ENCODE measurements around the gene SLC5A6. TPM values are rescaled to one million over a fixed set of nuclear protein-coding genes. Genes with fewer than 3 reads are reported as not detected.

SLC5A6 gene
- polyA plus RNA-seq (2013, experiment 1 of 2), result 29.5 TPM
- polyA plus RNA-seq (2013, experiment 2 of 2), result 28.8 TPM

DNA sequence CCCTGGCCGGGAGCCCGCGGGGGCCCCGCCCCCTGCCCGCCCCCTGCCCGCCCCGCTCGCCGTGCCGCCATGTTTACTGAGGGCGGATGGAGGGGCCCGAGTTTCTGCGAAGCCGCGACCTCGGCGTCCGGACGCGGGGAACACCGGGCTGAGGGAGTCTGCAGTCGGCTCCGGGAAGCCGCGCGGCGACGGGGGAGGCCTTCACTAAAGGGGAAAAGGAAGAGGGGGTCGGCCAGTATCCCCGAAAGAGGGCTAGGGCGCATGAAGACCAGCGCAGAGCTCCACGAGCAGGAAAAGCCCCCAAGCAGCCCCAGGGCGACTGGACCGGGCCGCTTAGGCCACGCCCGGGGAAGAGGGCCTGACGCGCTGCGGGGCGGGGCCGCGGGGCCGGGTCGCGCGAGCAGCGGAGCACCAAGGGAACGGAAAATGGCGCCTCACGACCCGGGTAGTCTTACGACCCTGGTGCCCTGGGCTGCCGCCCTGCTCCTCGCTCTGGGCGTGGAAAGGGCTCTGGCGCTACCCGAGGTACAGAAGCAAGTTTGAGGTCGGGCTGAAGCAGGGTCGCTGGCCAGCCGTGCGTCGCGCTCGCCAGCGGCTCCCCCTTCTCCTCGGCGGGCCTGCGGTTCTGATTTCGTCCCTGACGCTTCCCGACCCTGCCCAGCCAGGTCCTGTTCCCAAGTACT lies at the start of gene SLC5A6, which contains the start of gene ATRAID:
Gene SLC5A6 (minus strand): TSS at position 326 of the 683 bp plus-strand sequence. CDS start 4,618 bp downstream, outside the sequence.
Gene ATRAID (plus strand): TSS at position 99 of the 683 bp plus-strand sequence. CDS start 328 bp downstream, at position 427.
- H3K9me3 ChIP-seq (replicated peaks in 1 of 2; ENCODE audit: control insufficient read depth in 2 of 2, insufficient read depth in 1 of 2, low read depth in 1 of 2, low read length in 2 of 2), result no peaks in the 10 kb centered on the region
- peak within 1 kb of the TSS; percentile 84 for H3K4me2 ChIP-seq (ENCODE audit: insufficient read depth, low read length, poor library complexity, severe bottlenecking)
- peak within 1 kb of the TSS; percentile 96 for H3K18ac ChIP-seq (ENCODE audit: low read length)
- WGBS, 2 donors (ENCODE audit: extremely low coverage in 2 of 2, insufficient read length in 2 of 2, insufficient replicate concordance in 1 of 2), result no CpG with 5 or more reads among the region's 73 CpGs
- no peak within 1 kb of the TSS for H3K14ac ChIP-seq (ENCODE audit: low read length)
- H2BK5ac ChIP-seq (ENCODE audit: low read length), result peak within 1 kb of the TSS; percentile 84
- H2BK15ac ChIP-seq (ENCODE audit: low read length), result peak within 1 kb of the TSS; percentile 30
- peak within 1 kb of the TSS; percentile 95 to 97 for H3K4me3 ChIP-seq (ENCODE audit: low read length in 2 of 2)
- H3K79me1 ChIP-seq (ENCODE audit: low read depth, low read length), result peaks cover 5% of the 10 kb centered on the region
- H2BK12ac ChIP-seq (ENCODE audit: low read length), result no peak within 1 kb of the TSS
- peak within 1 kb of the TSS; percentile 70 for H4K8ac ChIP-seq (ENCODE audit: low read depth, low read length)
- H3K4me1 ChIP-seq (ENCODE audit: control insufficient read depth in 2 of 2, insufficient read depth in 1 of 2, low read depth in 1 of 2, low read length in 2 of 2), result peaks cover 4 to 8% of the 10 kb centered on the region in 2 donors
- peak within 1 kb of the TSS; percentile 53 for H2AK5ac ChIP-seq (ENCODE audit: low read depth, low read length)
- peak within 1 kb of the TSS; percentile 93 for H3K27ac ChIP-seq (replicated peaks; ENCODE audit: low read length)
- peak; percentile 85 for DNase-seq (ENCODE audit: low spot score)
- peak within 1 kb of the TSS; percentile 100 for H2AFZ ChIP-seq (ENCODE audit: low read length)
- no peak within 1 kb of the TSS for H3K4ac ChIP-seq (ENCODE audit: low read length)
- no peak within 1 kb of the TSS for H4K91ac ChIP-seq (ENCODE audit: low read depth, low read length, poor library complexity)
- peak within 1 kb of the TSS; percentile 99 for H3K9ac ChIP-seq (ENCODE audit: low read depth, low read length, poor library complexity)
- peak within 1 kb of the TSS; percentile 6 for H2BK120ac ChIP-seq (ENCODE audit: low read depth, low read length)
- H3K23ac ChIP-seq (ENCODE audit: low read depth, low read length, poor library complexity), result peak within 1 kb of the TSS; percentile 90
- H3K27me3 ChIP-seq (ENCODE audit: control insufficient read depth in 3 of 3, insufficient read depth in 3 of 3, low read depth in 1 of 3, low read length in 3 of 3), result no peaks in the 10 kb centered on the region
- H3K36me3 ChIP-seq (replicated peaks in 1 of 2; ENCODE audit: control insufficient read depth in 2 of 2, insufficient read depth in 2 of 2, low read length in 2 of 2), result peaks cover 14 to 69% of the 10 kb centered on the region in 2 donors

GRCh38 chr2:27261241-27261925 lies 49.3 kb upstream of the SLC5A6 start:
- no peaks in the 10 kb centered on the region for H3K36me3 ChIP-seq (replicated peaks in 1 of 2; ENCODE audit: control insufficient read depth in 2 of 2, insufficient read depth in 2 of 2, low read length in 2 of 2)
- no peak overlapping the region for H2BK5ac ChIP-seq (ENCODE audit: low read length)
- H2AFZ ChIP-seq (ENCODE audit: low read length), result peak overlapping the region; percentile 85
- peaks cover 0 to 2% of the 10 kb centered on the region in 2 donors for H3K9me3 ChIP-seq (replicated peaks in 1 of 2; ENCODE audit: control insufficient read depth in 2 of 2, insufficient read depth in 1 of 2, low read depth in 1 of 2, low read length in 2 of 2)
- no peak overlapping the region for H3K9ac ChIP-seq (ENCODE audit: low read depth, low read length, poor library complexity)
- H2BK120ac ChIP-seq (ENCODE audit: low read depth, low read length), result peak overlapping the region; percentile 43
- H3K4me1 ChIP-seq (ENCODE audit: control insufficient read depth in 2 of 2, insufficient read depth in 1 of 2, low read depth in 1 of 2, low read length in 2 of 2), result peaks cover 0 to 3% of the 10 kb centered on the region in 2 donors
- H3K18ac ChIP-seq (ENCODE audit: low read length), result peak overlapping the region; percentile 7
- H3K27me3 ChIP-seq (ENCODE audit: control insufficient read depth in 3 of 3, insufficient read depth in 3 of 3, low read depth in 1 of 3, low read length in 3 of 3), result peaks cover 38 to 98% (median 62%) of the 10 kb centered on the region in 3 experiments
- H3K27ac ChIP-seq (replicated peaks; ENCODE audit: low read length), result no peak overlapping the region
- H4K8ac ChIP-seq (ENCODE audit: low read depth, low read length), result no peak overlapping the region
- H3K4ac ChIP-seq (ENCODE audit: low read length), result no peak overlapping the region
- no peak overlapping the region for H3K14ac ChIP-seq (ENCODE audit: low read length)
- no peak overlapping the region for H4K91ac ChIP-seq (ENCODE audit: low read depth, low read length, poor library complexity)
- WGBS, 2 donors (ENCODE audit: extremely low coverage in 2 of 2, insufficient read length in 2 of 2, insufficient replicate concordance in 1 of 2), result no CpG with 5 or more reads among the region's 11 CpGs
- peak overlapping the region; percentile 13 for H2AK5ac ChIP-seq (ENCODE audit: low read depth, low read length)
- no peak overlapping the region for H3K4me3 ChIP-seq (ENCODE audit: low read length in 2 of 2)
- DNase-seq (ENCODE audit: low spot score), result no peak
- H3K23ac ChIP-seq (ENCODE audit: low read depth, low read length, poor library complexity), result peak overlapping the region; percentile 69
- peak overlapping the region; percentile 38 for H2BK15ac ChIP-seq (ENCODE audit: low read length)
- no peaks in the 10 kb centered on the region for H3K79me1 ChIP-seq (ENCODE audit: low read depth, low read length)
- H3K4me2 ChIP-seq (ENCODE audit: insufficient read depth, low read length, poor library complexity, severe bottlenecking), result no peak overlapping the region
- H2BK12ac ChIP-seq (ENCODE audit: low read length), result no peak overlapping the region

DNA sequence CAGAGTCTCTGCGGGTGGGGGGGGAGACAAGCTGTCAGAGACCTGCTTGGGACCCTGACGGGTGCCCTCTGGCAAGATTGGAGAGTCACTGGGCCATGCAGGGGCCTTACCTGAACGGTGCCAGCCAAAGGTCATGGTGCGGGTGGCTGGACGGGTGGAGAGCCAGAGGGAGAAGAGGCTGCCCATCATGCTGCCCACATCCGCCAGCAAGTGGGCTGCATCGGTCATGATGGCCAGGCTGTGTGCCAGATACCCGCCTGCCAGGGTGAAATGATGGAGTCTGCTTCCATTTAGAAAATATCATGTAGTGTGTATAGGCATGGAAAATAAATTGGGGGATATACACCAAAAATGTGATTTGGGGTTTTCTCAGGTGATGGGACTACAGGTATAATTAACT lies 46.0 kb upstream of the SLC5A6 start:
- H3K18ac ChIP-seq (ENCODE audit: low read length), result no peak overlapping the region
- no peak overlapping the region for H2AFZ ChIP-seq (ENCODE audit: low read length)
- peaks cover 2 to 4% of the 10 kb centered on the region in 2 donors for H3K4me1 ChIP-seq (ENCODE audit: control insufficient read depth in 2 of 2, insufficient read depth in 1 of 2, low read depth in 1 of 2, low read length in 2 of 2)
- H3K27ac ChIP-seq (replicated peaks; ENCODE audit: low read length), result no peak overlapping the region
- H3K9ac ChIP-seq (ENCODE audit: low read depth, low read length, poor library complexity), result no peak overlapping the region
- H3K79me1 ChIP-seq (ENCODE audit: low read depth, low read length), result no peaks in the 10 kb centered on the region
- H3K23ac ChIP-seq (ENCODE audit: low read depth, low read length, poor library complexity), result peak overlapping the region; percentile 17
- H2BK12ac ChIP-seq (ENCODE audit: low read length), result no peak overlapping the region
- H2BK120ac ChIP-seq (ENCODE audit: low read depth, low read length), result no peak overlapping the region
- no peak overlapping the region for H2BK5ac ChIP-seq (ENCODE audit: low read length)
- no peaks in the 10 kb centered on the region for H3K9me3 ChIP-seq (replicated peaks in 1 of 2; ENCODE audit: control insufficient read depth in 2 of 2, insufficient read depth in 1 of 2, low read depth in 1 of 2, low read length in 2 of 2)
- peaks cover 14 to 89% (median 35%) of the 10 kb centered on the region in 3 experiments for H3K27me3 ChIP-seq (ENCODE audit: control insufficient read depth in 3 of 3, insufficient read depth in 3 of 3, low read depth in 1 of 3, low read length in 3 of 3)
- H2AK5ac ChIP-seq (ENCODE audit: low read depth, low read length), result no peak overlapping the region
- no peaks in the 10 kb centered on the region for H3K36me3 ChIP-seq (replicated peaks in 1 of 2; ENCODE audit: control insufficient read depth in 2 of 2, insufficient read depth in 2 of 2, low read length in 2 of 2)
- peak overlapping the region; percentile 67 for H3K14ac ChIP-seq (ENCODE audit: low read length)
- H3K4me2 ChIP-seq (ENCODE audit: insufficient read depth, low read length, poor library complexity, severe bottlenecking), result no peak overlapping the region
- no peak overlapping the region for H4K8ac ChIP-seq (ENCODE audit: low read depth, low read length)
- DNase-seq (ENCODE audit: low spot score), result no peak
- H3K4me3 ChIP-seq (ENCODE audit: low read length in 2 of 2), result no peak overlapping the region
- H4K91ac ChIP-seq (ENCODE audit: low read depth, low read length, poor library complexity), result no peak overlapping the region
- peak overlapping the region; percentile 8 for H2BK15ac ChIP-seq (ENCODE audit: low read length)
- WGBS, 2 donors (ENCODE audit: extremely low coverage in 2 of 2, insufficient read length in 2 of 2, insufficient replicate concordance in 1 of 2), result no CpG with 5 or more reads among the region's 8 CpGs
- H3K4ac ChIP-seq (ENCODE audit: low read length), result no peak overlapping the region

Measured in neuronal stem cell (in vitro differentiated cells).